Body of pancreas (tissue), 4 donors: ENCODE data around the gene HDLBP. TPM values are rescaled to one million over a fixed set of nuclear protein-coding genes. Genes with fewer than 3 reads are reported as not detected.

Experiments
- ATAC-seq: fragments of 150-250 bp; one replicate; pipeline ENCODE4 v1.9.1; 2016
- DNase-seq, 4 donors: peaks; one replicate each; pipeline ENCODE4 v3.0.0-alpha.2; 2019
- H3K27ac ChIP-seq, 4 donors: fragments of 200-600 bp; sonication (generic); 1 replicate in 3 of 4; 2 replicates in 1 of 4; pipeline versions ENCODE4 v1.5.1 to v1.6.1; 2016 to 2019; ENCODE audit warnings: mild to moderate bottlenecking in 1 of 4, mixed read lengths in 1 of 4, moderate library complexity in 1 of 4
- H3K27me3 ChIP-seq, 2 donors: fragments of 200-600 bp; sonication (generic); one replicate each; pipeline ENCODE4 v1.6.0; 2016; ENCODE audit warnings: mild to moderate bottlenecking in 1 of 2
- H3K36me3 ChIP-seq, 2 donors: fragments of 200-600 bp; sonication (generic); replicated peaks in 1 of 2; 2 replicates each; pipeline ENCODE4 v1.5.1; 2016; ENCODE audit warnings: low read depth in 2 of 2; ENCODE audit not compliant: insufficient read depth in 1 of 2
- H3K4me1 ChIP-seq: fragments of 200-600 bp; sonication (generic); one replicate; pipeline ENCODE4 v1.6.0; 2016
- H3K4me3 ChIP-seq, 2 donors: fragments of 200-600 bp; sonication (generic); 1 replicate in 1 of 2; 2 replicates in 1 of 2; pipeline ENCODE4 v1.5.1; 2016 to 2019
- H3K9me3 ChIP-seq, 3 donors: fragments of 200-600 bp; sonication (generic); 1 replicate in 2 of 3; 2 replicates in 1 of 3; pipeline ENCODE4 v1.5.1; 2016
- CTCF ChIP-seq, 7 experiments: fragments of 450-650 bp in 4 of 7; fragments of 200-600 bp in 3 of 7; sonication (generic) in 3 of 7; IDR thresholded peaks; one replicate each; pipeline ENCODE4 v1.5.1; 2016 to 2019; ENCODE audit warnings: antibody characterized with exemption in 7 of 7
- POLR2A ChIP-seq, 3 donors: fragments of 450-650 bp; IDR thresholded peaks; one replicate each; pipeline ENCODE4 v1.6.1; 2016; ENCODE audit warnings: antibody characterized with exemption in 3 of 3, mild to moderate bottlenecking in 2 of 3
- WGBS, 2 donors: methylation state at CpG; one replicate each; pipeline ENCODE4 v1.1.5; 2017; 5-methylcytosine and 5-hydroxymethylcytosine counted together
- intact Hi-C: fragments of 100-400 bp; cut with DNase I; formaldehyde crosslinking; loops from one replicate; pipeline ENCODE4 v1.15.1; 2023
- total RNA-seq, 2 donors: library from RNA; depleted of rRNA; stranded (reverse); fragments of >200 nt; gene quantifications; one replicate each; pipeline ENCODE4 v1.1.0, GENCODE V29; 2016

Gene HDLBP
- total RNA-seq, 2 donors from 2014 or later = 501 to 612 TPM

- no peaks in the 10 kb centered on the region for H3K4me1 ChIP-seq
- H3K27ac ChIP-seq = no peak overlapping the region
- H3K27me3 ChIP-seq = no peaks in the 10 kb centered on the region
- H3K4me3 ChIP-seq = no peak overlapping the region
- TF ChIP-seq CTCF (IDR thresholded peaks at IDR 0.05) = no peak
- TF ChIP-seq POLR2A (IDR thresholded peaks at IDR 0.05) = no peak
- DNase-seq (no peak), ATAC-seq (no peak)
- intact Hi-C loops = no loop called here
- H3K36me3 ChIP-seq = peaks cover 54 to 84% of the 10 kb centered on the region in 2 donors
- no peaks in the 10 kb centered on the region for H3K9me3 ChIP-seq
- 85 to 88% methylated on average over 13 to 28 of the region's 28 CpGs for WGBS, 2 donors
Measured at GRCh38 chr2:241239552-241240202, 75.8 kb downstream of the HDLBP start.

- intact Hi-C loops = no loop called here
- 72 to 82% methylated on average over 5 of the region's 5 CpGs for WGBS, 2 donors
- ATAC-seq (no peak), DNase-seq (no peak)
- Histone ChIP-seq H3K4me1 (no peaks in the 10 kb centered on the region), H3K9me3 (no peaks in the 10 kb centered on the region), H3K27ac (no peak overlapping the region), H3K27me3 (no peaks in the 10 kb centered on the region), H3K4me3 (no peak overlapping the region), H3K36me3 (peaks cover 63 to 86% of the 10 kb centered on the region in 2 donors)
- TF ChIP-seq CTCF (IDR thresholded peaks at IDR 0.05) (no peak), POLR2A (IDR thresholded peaks at IDR 0.05) (no peak)
Measured at GRCh38 chr2:241238693-241239198, 76.7 kb downstream of the HDLBP start.

- H3K27ac ChIP-seq = no peak overlapping the region
- no peak for ATAC-seq
- H3K4me3 ChIP-seq = no peak overlapping the region
- no peak for TF ChIP-seq POLR2A (IDR thresholded peaks at IDR 0.05)
- TF ChIP-seq CTCF (IDR thresholded peaks at IDR 0.05) = no peak
- H3K9me3 ChIP-seq = no peaks in the 10 kb centered on the region
- intact Hi-C loops = no loop called here
- H3K27me3 ChIP-seq = no peaks in the 10 kb centered on the region
- DNase-seq = no peak
- peaks cover 55 to 87% of the 10 kb centered on the region in 2 donors for H3K36me3 ChIP-seq
- H3K4me1 ChIP-seq = no peaks in the 10 kb centered on the region
- 78 to 88% methylated on average over 11 to 12 of the region's 12 CpGs for WGBS, 2 donors
Measured at GRCh38 chr2:241237949-241238371, 77.5 kb downstream of the HDLBP start.

GRCh38 chr2:241237047-241237446, 78.4 kb downstream of the HDLBP start:
- no peak overlapping the region for H3K27ac ChIP-seq
- no peaks in the 10 kb centered on the region for H3K27me3 ChIP-seq
- no peaks in the 10 kb centered on the region for H3K9me3 ChIP-seq
- H3K36me3 ChIP-seq = peaks cover 47 to 87% of the 10 kb centered on the region in 2 donors
- no peaks in the 10 kb centered on the region for H3K4me1 ChIP-seq
- WGBS, 2 donors = 90% methylated on average over 6 of the region's 6 CpGs
- intact Hi-C loops = no loop called here
- ATAC-seq (no peak), DNase-seq (no peak)
- no peak for TF ChIP-seq POLR2A (IDR thresholded peaks at IDR 0.05)
- no peak for TF ChIP-seq CTCF (IDR thresholded peaks at IDR 0.05)
- no peak overlapping the region for H3K4me3 ChIP-seq
